Activated B cell treated with CpG ODN at 0.5 μM for 24 hours (primary cell): ENCODE results near the gene GNLY. TPM values are rescaled to one million over a fixed set of nuclear protein-coding genes. Genes with fewer than 3 reads are reported as not detected.
"Not testable (repeated sequence)": the region's sequence is repeated elsewhere in the genome, so short reads cannot be mapped to it uniquely, and the experiment has no call there.

Source experiments
- ATAC-seq: fragments of 200-7000 bp; cut with Tn5 transposase; one replicate; pipeline ENCODE4 v1.10.0; 2021; ENCODE audit warnings: low read depth, mild to moderate bottlenecking, moderate library complexity
- CTCF ChIA-PET: fragments of 350-600 bp; sonication (Branson Sonifier 250); formaldehyde crosslinking; loops from one replicate; lab custom pipeline; 2021; ENCODE audit warnings: antibody characterized with exemption; lab: Charles Lee
- POLR2A ChIA-PET: fragments of 350-600 bp; sonication (Branson Sonifier 250); formaldehyde crosslinking; loops from one replicate; lab custom pipeline; 2021; ENCODE audit warnings: antibody characterized with exemption; lab: Charles Lee
- DNase-seq: peaks from one replicate; pipeline ENCODE4 v3.0.0; 2022
- H3K27ac Mint-ChIP-seq: one replicate; pipeline ENCODE4 v1.8.0; 2020; ENCODE audit warnings: mixed read lengths
- H3K27me3 Mint-ChIP-seq: one replicate; pipeline ENCODE4 v1.8.0; 2021; ENCODE audit warnings: mixed read lengths
- H3K36me3 Mint-ChIP-seq: one replicate; pipeline ENCODE4 v1.8.0; 2021; ENCODE audit warnings: low read depth, mixed read lengths
- H3K4me1 Mint-ChIP-seq: one replicate; pipeline ENCODE4 v1.8.0; 2021; ENCODE audit warnings: mixed read lengths
- H3K4me3 Mint-ChIP-seq: one replicate; pipeline ENCODE4 v1.8.0; 2020; ENCODE audit warnings: mild to moderate bottlenecking, mixed read lengths
- H3K9me3 Mint-ChIP-seq: one replicate; pipeline ENCODE4 v1.8.0; 2020; ENCODE audit warnings: mixed read lengths
- intact Hi-C: fragments of 100-400 bp; cut with micrococcal nuclease; formaldehyde crosslinking; loops from one replicate; pipeline ENCODE4 v1.15.1; 2024
- total RNA-seq: library from RNA; stranded (reverse); gene quantifications from 2 replicates; pipeline ENCODE4 v1.2.3, GENCODE V29; 2022
- TF ChIP-seq, protein P1 (sequence below): fragments of 200-600 bp; IDR thresholded peaks from one replicate; pipeline ENCODE4 v1.8.0; 2022; ENCODE audit warnings: antibody characterized with exemption, mild to moderate bottlenecking

Gene GNLY
- total RNA-seq, 1 donor from 2014 or later, result 1.8 TPM

DNA sequence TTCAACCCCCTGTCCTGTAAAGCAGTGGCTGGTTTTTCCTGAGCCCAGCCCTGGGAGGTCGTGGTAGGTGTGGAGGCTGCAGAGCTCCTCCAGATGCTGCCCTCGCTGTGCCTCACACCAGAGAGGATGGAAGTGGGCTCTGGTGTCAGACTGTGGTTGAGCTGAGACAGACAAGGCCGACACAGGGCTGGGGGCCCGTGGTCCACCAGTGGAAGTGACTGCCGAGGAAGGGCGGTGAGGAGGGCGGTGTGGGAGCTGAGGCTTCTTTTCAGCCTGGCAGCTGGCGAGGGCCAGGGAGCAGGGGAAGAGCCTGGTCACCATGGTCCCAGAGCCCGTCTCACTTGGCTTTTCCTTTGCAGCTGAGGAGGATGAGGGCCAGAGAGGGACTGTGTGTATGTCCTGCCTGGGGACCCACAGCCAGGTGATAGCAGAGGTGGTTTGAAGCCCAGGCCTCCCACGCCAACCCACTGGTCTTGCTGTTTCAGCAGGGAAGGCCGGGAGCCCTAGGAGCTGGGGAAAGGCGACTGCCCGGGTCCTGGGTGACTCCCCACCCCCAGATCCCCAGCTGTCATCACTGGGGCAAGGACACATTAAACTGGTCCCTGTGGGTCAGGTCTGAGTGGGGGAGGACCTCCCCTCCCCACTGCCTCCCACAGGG, 34.7 kb upstream of the GNLY start:
- Mint-ChIP-seq H3K9me3 (no peaks in the 10 kb centered on the region), H3K4me3 (no peak overlapping the region), H3K27me3 (no peaks in the 10 kb centered on the region), H3K27ac (no peak overlapping the region), H3K36me3 (peaks cover 19% of the 10 kb centered on the region), H3K4me1 (no peaks in the 10 kb centered on the region)
- TF ChIP-seq, protein P1, sequence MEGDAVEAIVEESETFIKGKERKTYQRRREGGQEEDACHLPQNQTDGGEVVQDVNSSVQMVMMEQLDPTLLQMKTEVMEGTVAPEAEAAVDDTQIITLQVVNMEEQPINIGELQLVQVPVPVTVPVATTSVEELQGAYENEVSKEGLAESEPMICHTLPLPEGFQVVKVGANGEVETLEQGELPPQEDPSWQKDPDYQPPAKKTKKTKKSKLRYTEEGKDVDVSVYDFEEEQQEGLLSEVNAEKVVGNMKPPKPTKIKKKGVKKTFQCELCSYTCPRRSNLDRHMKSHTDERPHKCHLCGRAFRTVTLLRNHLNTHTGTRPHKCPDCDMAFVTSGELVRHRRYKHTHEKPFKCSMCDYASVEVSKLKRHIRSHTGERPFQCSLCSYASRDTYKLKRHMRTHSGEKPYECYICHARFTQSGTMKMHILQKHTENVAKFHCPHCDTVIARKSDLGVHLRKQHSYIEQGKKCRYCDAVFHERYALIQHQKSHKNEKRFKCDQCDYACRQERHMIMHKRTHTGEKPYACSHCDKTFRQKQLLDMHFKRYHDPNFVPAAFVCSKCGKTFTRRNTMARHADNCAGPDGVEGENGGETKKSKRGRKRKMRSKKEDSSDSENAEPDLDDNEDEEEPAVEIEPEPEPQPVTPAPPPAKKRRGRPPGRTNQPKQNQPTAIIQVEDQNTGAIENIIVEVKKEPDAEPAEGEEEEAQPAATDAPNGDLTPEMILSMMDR, result no peak
- ATAC-seq, result no peak
- ChIA-PET POLR2A (no interaction called here), CTCF (no interaction called here)
- DNase-seq, result no peak
- intact Hi-C loops, result no loop called here

DNA sequence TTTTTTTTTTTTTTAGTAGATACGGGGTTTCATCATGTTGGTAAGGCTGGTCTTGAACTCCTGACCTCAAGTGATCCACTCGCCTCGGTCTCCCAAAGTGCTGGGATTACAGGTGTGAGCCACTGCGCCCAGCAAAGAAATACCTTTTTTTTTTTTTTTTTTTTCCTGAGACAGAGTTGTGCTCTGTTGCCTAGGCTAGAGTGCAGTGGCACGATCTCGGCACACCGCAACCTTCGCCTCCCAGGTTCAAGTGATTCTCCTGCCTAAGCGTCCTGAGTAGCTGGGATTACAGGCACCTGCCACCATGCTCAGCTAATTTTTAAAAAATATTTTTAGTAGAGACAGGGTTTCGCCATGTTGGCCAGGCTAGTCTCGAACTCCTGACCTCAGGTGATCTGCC, 33.9 kb upstream of the GNLY start:
- CTCF ChIA-PET, POLR2A ChIA-PET, H3K27me3 Mint-ChIP-seq, ATAC-seq, H3K4me3 Mint-ChIP-seq, H3K9me3 Mint-ChIP-seq, intact Hi-C loops, H3K27ac Mint-ChIP-seq, DNase-seq, H3K4me1 Mint-ChIP-seq: not testable (repeated sequence)
- peaks cover 19% of the 10 kb centered on the region for H3K36me3 Mint-ChIP-seq

DNA sequence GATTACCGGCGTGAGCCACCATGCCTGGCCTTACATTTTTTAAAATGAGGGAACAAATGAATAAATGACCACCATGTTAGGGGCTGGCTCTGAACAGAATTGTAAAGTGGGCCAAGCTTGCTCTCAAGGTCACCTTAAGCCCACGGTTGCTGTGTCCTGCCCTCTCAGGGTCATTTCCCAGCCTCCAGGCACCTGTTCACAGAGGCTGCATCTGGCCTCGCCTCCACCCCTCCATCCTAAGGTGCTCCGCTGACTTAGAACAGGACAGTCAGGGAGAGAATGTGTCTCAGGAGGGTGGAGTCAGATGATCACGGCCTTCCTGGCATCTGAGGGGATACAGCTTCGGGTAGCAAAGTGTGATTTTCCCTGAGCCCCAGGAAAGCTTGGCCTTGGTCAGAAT, 33.4 kb upstream of the GNLY start:
- Mint-ChIP-seq H3K27ac (no peak overlapping the region), H3K36me3 (peaks cover 19% of the 10 kb centered on the region), H3K27me3 (no peaks in the 10 kb centered on the region), H3K9me3 (no peaks in the 10 kb centered on the region), H3K4me3 (no peak overlapping the region), H3K4me1 (no peaks in the 10 kb centered on the region)
- intact Hi-C loops, result no loop called here
- DNase-seq (no peak), ATAC-seq (no peak)
- CTCF ChIA-PET, result no interaction called here
- POLR2A ChIA-PET, result interaction anchor here (0.6 kb wide), 1 partner anchor 13 kb away, joined by 6 read pairs; no protein-coding TSS in a partner anchor
- TF ChIP-seq, protein P1, result no peak

DNA sequence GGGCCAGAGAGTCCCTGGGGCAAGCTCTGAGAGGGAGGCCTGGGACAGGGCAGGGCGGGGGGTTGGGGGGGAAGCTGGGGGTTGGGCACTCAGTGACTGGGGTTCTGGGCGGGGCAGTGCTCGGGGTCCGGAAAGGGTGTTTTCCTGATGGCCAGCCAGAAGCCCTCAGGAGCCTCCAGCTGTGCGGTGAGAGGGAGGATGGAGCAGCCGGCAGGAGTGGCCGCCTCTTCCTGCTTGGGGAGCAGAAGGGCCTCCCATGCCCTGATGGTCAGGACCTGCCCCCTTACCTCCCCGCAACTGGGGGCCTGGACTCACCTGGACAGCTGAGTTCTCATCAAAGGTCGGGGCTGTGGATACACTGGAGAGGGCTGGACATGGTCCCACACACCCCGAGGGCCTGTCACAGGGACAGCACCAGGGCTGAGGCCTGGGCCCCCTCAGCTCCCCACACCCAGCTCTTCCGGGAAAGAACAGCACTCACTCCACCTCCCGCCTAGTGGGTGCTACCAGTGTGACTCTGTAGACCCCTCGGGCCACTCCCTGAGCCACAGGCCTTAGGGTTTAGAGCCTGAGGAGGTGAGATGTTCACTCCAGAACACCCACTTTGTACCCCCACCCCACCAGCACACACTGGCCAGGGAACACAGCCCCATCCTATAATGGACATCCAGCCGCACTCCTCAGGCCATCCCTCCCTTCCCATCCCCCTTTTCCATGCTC, 32.9 kb upstream of the GNLY start:
- POLR2A ChIA-PET, result interaction anchor here (0.6 kb wide), 1 partner anchor 13 kb away, joined by 6 read pairs; no protein-coding TSS in a partner anchor
- H3K27me3 Mint-ChIP-seq, result no peaks in the 10 kb centered on the region
- no peak for DNase-seq
- no peak for ATAC-seq
- no peaks in the 10 kb centered on the region for H3K4me1 Mint-ChIP-seq
- intact Hi-C loops, result no loop called here
- no peak overlapping the region for H3K4me3 Mint-ChIP-seq
- H3K27ac Mint-ChIP-seq, result no peak overlapping the region
- TF ChIP-seq, protein P1, result no peak
- no peaks in the 10 kb centered on the region for H3K9me3 Mint-ChIP-seq
- CTCF ChIA-PET, result no interaction called here
- peaks cover 15% of the 10 kb centered on the region for H3K36me3 Mint-ChIP-seq

DNA sequence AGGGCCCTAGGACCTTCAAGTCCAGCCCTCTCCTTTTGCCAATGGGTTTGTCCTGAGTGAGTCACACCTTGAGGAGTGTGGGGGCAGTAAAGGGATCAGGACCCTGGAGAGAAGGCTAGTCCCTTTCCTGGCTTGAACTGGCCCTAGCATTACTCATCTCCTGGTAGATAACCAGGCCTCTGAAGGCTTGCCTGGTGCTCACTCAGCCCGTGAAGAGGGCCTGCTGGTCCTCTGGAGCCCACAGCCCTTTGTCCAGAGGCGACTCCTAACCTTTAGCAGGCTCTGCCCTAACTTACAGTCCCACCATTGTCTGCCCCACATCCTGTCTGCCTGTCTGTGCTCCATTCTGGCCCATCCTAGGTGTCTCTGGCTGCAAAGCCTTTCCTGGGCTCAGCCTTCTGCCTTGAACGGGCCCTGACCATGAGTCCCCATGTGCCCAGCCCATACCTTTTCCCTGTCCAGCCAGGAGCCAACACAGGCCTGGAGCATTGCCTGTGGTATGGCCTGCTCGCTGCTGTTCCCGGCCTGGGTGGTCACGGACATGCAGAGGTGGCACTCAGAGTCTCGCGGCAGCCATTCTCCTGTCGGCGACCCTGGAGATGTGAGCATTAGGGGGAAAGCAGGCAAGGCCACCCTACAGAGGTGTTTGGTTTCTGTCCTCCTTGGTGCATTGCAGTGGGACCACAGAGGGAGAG, 31.1 kb upstream of the GNLY start:
- H3K4me1 Mint-ChIP-seq, result no peaks in the 10 kb centered on the region
- ATAC-seq, result no peak
- H3K9me3 Mint-ChIP-seq, result no peaks in the 10 kb centered on the region
- TF ChIP-seq, protein P1, result no peak
- ChIA-PET POLR2A (no interaction called here), CTCF (no interaction called here)
- no peak overlapping the region for H3K27ac Mint-ChIP-seq
- H3K36me3 Mint-ChIP-seq, result peaks cover 8% of the 10 kb centered on the region
- H3K4me3 Mint-ChIP-seq, result no peak overlapping the region
- DNase-seq, result no peak
- intact Hi-C loops, result no loop called here
- H3K27me3 Mint-ChIP-seq, result no peaks in the 10 kb centered on the region
